HEK293 (cell line): ENCODE data around the gene COX18.

ENCODE experiments used
- KLF10 ChIP-seq: fragments of 450-650 bp; IDR thresholded peaks from 2 replicates; pipeline ENCODE4 v1.5.1; 2018; ENCODE audit warnings: missing biosample characterization, mild to moderate bottlenecking, missing genetic modification characterization
- KLF16 ChIP-seq: fragments of 450-650 bp; formaldehyde crosslinking; IDR thresholded peaks from 2 replicates; pipeline ENCODE4 v1.5.1; 2017; ENCODE audit warnings: missing biosample characterization, missing genetic modification characterization
- PRDM1 ChIP-seq: fragments of 450-650 bp; formaldehyde crosslinking; IDR thresholded peaks from 2 replicates; pipeline ENCODE4; 2016; ENCODE audit warnings: missing biosample characterization, missing genetic modification characterization
- ZBTB7A ChIP-seq: fragments of 450-650 bp; formaldehyde crosslinking; IDR thresholded peaks from 2 replicates; pipeline ENCODE4 v1.5.1; 2016; ENCODE audit warnings: low read depth, missing biosample characterization, missing genetic modification characterization
- ZNF416 ChIP-seq: fragments of 450-650 bp; formaldehyde crosslinking; IDR thresholded peaks from 2 replicates; pipeline ENCODE4 v1.5.1; 2016; ENCODE audit warnings: missing biosample characterization, missing genetic modification characterization
- ZNF530 ChIP-seq: fragments of 450-650 bp; formaldehyde crosslinking; IDR thresholded peaks from 2 replicates; pipeline ENCODE4 v1.5.1; 2016; ENCODE audit warnings: low read depth, missing biosample characterization, missing genetic modification characterization
- ZNF660 ChIP-seq: fragments of 450-650 bp; IDR thresholded peaks from 2 replicates; pipeline ENCODE4 v1.5.1; 2018; ENCODE audit warnings: missing biosample characterization, mild to moderate bottlenecking, missing genetic modification characterization
- TF ChIP-seq, protein P1 (sequence below): fragments of 450-650 bp; formaldehyde crosslinking; IDR thresholded peaks from 2 replicates; pipeline ENCODE4 v1.5.1; 2016; ENCODE audit warnings: missing biosample characterization, missing genetic modification characterization
- TF ChIP-seq, protein P2 (sequence below): fragments of 450-650 bp; formaldehyde crosslinking; IDR thresholded peaks from 2 replicates; pipeline ENCODE4 v1.5.1; 2016; ENCODE audit warnings: missing biosample characterization, missing genetic modification characterization, low read depth
- TF ChIP-seq, protein P3 (sequence below): fragments of 450-650 bp; formaldehyde crosslinking; IDR thresholded peaks from 2 replicates; pipeline ENCODE4 v1.5.0; 2017; ENCODE audit warnings: missing biosample characterization, missing genetic modification characterization, borderline replicate concordance

DNA sequence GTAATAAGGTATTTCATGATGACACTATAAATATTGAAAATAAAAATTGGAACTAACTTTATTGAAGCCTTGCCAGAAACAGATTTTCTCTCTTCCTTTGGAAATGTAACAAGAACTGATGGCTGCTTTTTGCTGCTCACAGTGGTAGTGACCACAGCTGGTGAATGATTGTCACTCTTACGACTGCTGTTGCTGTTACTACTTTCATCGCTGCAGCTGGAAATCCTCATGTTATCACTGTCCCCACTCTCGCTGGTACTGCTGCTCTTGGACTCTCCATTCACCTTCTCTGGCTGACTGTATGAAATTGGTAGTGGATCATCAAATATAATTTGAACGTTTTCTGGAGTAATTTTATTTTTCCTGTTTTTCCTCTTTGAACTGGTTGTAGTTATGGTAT lies 28.5 kb upstream of the COX18 start:
- TF ChIP-seq, protein P1, sequence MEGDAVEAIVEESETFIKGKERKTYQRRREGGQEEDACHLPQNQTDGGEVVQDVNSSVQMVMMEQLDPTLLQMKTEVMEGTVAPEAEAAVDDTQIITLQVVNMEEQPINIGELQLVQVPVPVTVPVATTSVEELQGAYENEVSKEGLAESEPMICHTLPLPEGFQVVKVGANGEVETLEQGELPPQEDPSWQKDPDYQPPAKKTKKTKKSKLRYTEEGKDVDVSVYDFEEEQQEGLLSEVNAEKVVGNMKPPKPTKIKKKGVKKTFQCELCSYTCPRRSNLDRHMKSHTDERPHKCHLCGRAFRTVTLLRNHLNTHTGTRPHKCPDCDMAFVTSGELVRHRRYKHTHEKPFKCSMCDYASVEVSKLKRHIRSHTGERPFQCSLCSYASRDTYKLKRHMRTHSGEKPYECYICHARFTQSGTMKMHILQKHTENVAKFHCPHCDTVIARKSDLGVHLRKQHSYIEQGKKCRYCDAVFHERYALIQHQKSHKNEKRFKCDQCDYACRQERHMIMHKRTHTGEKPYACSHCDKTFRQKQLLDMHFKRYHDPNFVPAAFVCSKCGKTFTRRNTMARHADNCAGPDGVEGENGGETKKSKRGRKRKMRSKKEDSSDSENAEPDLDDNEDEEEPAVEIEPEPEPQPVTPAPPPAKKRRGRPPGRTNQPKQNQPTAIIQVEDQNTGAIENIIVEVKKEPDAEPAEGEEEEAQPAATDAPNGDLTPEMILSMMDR (tag by site-specific recombination), result no peak
- TF ChIP-seq ZBTB7A (tag by site-specific recombination) (no peak), ZNF660 (tag by site-specific recombination) (no peak), ZNF416 (tag by site-specific recombination) (no peak), PRDM1 (tag by site-specific recombination) (no peak; the same call in 1 of the 2 replicates), KLF10 (tag by site-specific recombination) (no peak), KLF16 (tag by site-specific recombination) (no peak), ZNF530 (tag by site-specific recombination) (no peak)
- TF ChIP-seq, protein P2, sequence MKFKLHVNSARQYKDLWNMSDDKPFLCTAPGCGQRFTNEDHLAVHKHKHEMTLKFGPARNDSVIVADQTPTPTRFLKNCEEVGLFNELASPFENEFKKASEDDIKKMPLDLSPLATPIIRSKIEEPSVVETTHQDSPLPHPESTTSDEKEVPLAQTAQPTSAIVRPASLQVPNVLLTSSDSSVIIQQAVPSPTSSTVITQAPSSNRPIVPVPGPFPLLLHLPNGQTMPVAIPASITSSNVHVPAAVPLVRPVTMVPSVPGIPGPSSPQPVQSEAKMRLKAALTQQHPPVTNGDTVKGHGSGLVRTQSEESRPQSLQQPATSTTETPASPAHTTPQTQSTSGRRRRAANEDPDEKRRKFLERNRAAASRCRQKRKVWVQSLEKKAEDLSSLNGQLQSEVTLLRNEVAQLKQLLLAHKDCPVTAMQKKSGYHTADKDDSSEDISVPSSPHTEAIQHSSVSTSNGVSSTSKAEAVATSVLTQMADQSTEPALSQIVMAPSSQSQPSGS (tag by site-specific recombination), result no peak
- TF ChIP-seq, protein P3, sequence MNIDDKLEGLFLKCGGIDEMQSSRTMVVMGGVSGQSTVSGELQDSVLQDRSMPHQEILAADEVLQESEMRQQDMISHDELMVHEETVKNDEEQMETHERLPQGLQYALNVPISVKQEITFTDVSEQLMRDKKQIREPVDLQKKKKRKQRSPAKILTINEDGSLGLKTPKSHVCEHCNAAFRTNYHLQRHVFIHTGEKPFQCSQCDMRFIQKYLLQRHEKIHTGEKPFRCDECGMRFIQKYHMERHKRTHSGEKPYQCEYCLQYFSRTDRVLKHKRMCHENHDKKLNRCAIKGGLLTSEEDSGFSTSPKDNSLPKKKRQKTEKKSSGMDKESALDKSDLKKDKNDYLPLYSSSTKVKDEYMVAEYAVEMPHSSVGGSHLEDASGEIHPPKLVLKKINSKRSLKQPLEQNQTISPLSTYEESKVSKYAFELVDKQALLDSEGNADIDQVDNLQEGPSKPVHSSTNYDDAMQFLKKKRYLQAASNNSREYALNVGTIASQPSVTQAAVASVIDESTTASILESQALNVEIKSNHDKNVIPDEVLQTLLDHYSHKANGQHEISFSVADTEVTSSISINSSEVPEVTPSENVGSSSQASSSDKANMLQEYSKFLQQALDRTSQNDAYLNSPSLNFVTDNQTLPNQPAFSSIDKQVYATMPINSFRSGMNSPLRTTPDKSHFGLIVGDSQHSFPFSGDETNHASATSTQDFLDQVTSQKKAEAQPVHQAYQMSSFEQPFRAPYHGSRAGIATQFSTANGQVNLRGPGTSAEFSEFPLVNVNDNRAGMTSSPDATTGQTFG (tag by site-specific recombination), result no peak
